HEK293 (cell line): ENCODE data around the gene EIF2S1.

ENCODE experiments used
- ATF2 ChIP-seq: fragments of 450-650 bp; formaldehyde crosslinking; IDR thresholded peaks from 2 replicates; pipeline ENCODE4 v1.5.1; 2016; ENCODE audit warnings: missing biosample characterization, missing genetic modification characterization, low read depth
- BCL11B ChIP-seq: fragments of 450-650 bp; formaldehyde crosslinking; IDR thresholded peaks from 2 replicates; pipeline ENCODE4 v1.5.1; 2016; ENCODE audit warnings: low read depth, missing biosample characterization, missing genetic modification characterization
- CTCF ChIP-seq: fragments of 450-650 bp; formaldehyde crosslinking; IDR thresholded peaks from 2 replicates; pipeline ENCODE4 v1.5.1; 2016; ENCODE audit warnings: missing biosample characterization, missing genetic modification characterization
- EGR2 ChIP-seq: fragments of 450-650 bp; formaldehyde crosslinking; IDR thresholded peaks from 2 replicates; pipeline ENCODE4 v1.5.1; 2016; ENCODE audit warnings: low read depth, missing biosample characterization, missing genetic modification characterization
- GLIS2 ChIP-seq: fragments of 450-650 bp; formaldehyde crosslinking; IDR thresholded peaks from 2 replicates; pipeline ENCODE4 v1.5.1; 2016; ENCODE audit warnings: missing biosample characterization, missing genetic modification characterization
- HOXA7 ChIP-seq: sonication (generic); formaldehyde crosslinking; IDR thresholded peaks from 2 replicates; pipeline ENCODE4 v1.8.1; 2022; ENCODE audit warnings: missing genetic modification reagents, borderline replicate concordance
- HOXC10 ChIP-seq: sonication (generic); formaldehyde crosslinking; IDR thresholded peaks from 2 replicates; pipeline ENCODE4 v1.8.1; 2023; ENCODE audit warnings: mild to moderate bottlenecking, missing genetic modification reagents
- KLF16 ChIP-seq: fragments of 450-650 bp; formaldehyde crosslinking; IDR thresholded peaks from 2 replicates; pipeline ENCODE4 v1.5.1; 2017; ENCODE audit warnings: missing biosample characterization, missing genetic modification characterization
- KLF17 ChIP-seq: fragments of 450-650 bp; formaldehyde crosslinking; IDR thresholded peaks from 2 replicates; pipeline ENCODE4 v1.5.1; 2016; ENCODE audit warnings: missing biosample characterization, missing genetic modification characterization
- MZF1 ChIP-seq: fragments of 450-650 bp; formaldehyde crosslinking; IDR thresholded peaks from 2 replicates; pipeline ENCODE4 v1.5.1; 2017; ENCODE audit warnings: missing biosample characterization, missing genetic modification characterization, borderline replicate concordance
- OSR2 ChIP-seq: fragments of 450-650 bp; formaldehyde crosslinking; IDR thresholded peaks from 2 replicates; pipeline ENCODE4 v1.5.1; 2016; ENCODE audit warnings: missing biosample characterization, missing genetic modification characterization
- PRDM2 ChIP-seq: fragments of 450-650 bp; formaldehyde crosslinking; IDR thresholded peaks from 2 replicates; pipeline ENCODE4 v1.5.1; 2016; ENCODE audit warnings: missing biosample characterization, missing genetic modification characterization, borderline replicate concordance
- REST ChIP-seq: fragments of 450-650 bp; formaldehyde crosslinking; IDR thresholded peaks from 2 replicates; pipeline ENCODE4 v1.5.1; 2016; ENCODE audit warnings: missing biosample characterization, missing genetic modification characterization
- ZBTB20 ChIP-seq: fragments of 450-650 bp; formaldehyde crosslinking; IDR thresholded peaks from 2 replicates; pipeline ENCODE4 v1.5.1; 2016; ENCODE audit warnings: missing biosample characterization, missing genetic modification characterization
- ZNF169 ChIP-seq: fragments of 450-650 bp; formaldehyde crosslinking; IDR thresholded peaks from 2 replicates; pipeline ENCODE4 v1.5.1; 2016; ENCODE audit warnings: missing biosample characterization, missing genetic modification characterization
- ZNF175 ChIP-seq: fragments of 450-650 bp; formaldehyde crosslinking; IDR thresholded peaks from 2 replicates; pipeline ENCODE4 v1.5.1; 2016; ENCODE audit warnings: missing biosample characterization, missing genetic modification characterization
- ZNF18 ChIP-seq: fragments of 450-650 bp; formaldehyde crosslinking; IDR thresholded peaks from 2 replicates; pipeline ENCODE4 v1.5.1; 2016; ENCODE audit warnings: missing biosample characterization, missing genetic modification characterization
- ZNF23 ChIP-seq: fragments of 450-650 bp; formaldehyde crosslinking; IDR thresholded peaks from 2 replicates; pipeline ENCODE4 v1.5.1; 2016; ENCODE audit warnings: missing biosample characterization, missing genetic modification characterization, borderline replicate concordance
- ZNF654 ChIP-seq: fragments of 450-650 bp; formaldehyde crosslinking; IDR thresholded peaks from 2 replicates; pipeline ENCODE4 v1.5.1; 2016; ENCODE audit warnings: low read depth, missing biosample characterization, missing genetic modification characterization
- ZNF704 ChIP-seq: fragments of 450-650 bp; formaldehyde crosslinking; IDR thresholded peaks from 2 replicates; pipeline ENCODE4 v1.5.1; 2016; ENCODE audit warnings: missing biosample characterization, missing genetic modification characterization
- ZNF792 ChIP-seq: fragments of 450-650 bp; formaldehyde crosslinking; IDR thresholded peaks from 2 replicates; pipeline ENCODE4 v1.5.1; 2016; ENCODE audit warnings: missing biosample characterization, missing genetic modification characterization
- ZSCAN16 ChIP-seq: fragments of 450-650 bp; formaldehyde crosslinking; IDR thresholded peaks from 2 replicates; pipeline ENCODE4 v1.5.1; 2016; ENCODE audit warnings: missing biosample characterization, missing genetic modification characterization
- ZXDB ChIP-seq: fragments of 450-650 bp; formaldehyde crosslinking; IDR thresholded peaks from 2 replicates; pipeline ENCODE4 v1.5.1; 2016; ENCODE audit warnings: missing biosample characterization, missing genetic modification characterization

Gene EIF2S1

GRCh38 chr14:67359775-67360469 lies at the start of gene EIF2S1, which contains the start of gene ATP6V1D (continued):
- 0 out of 2 replicates have a peak, but pooled peaks have one; percentile 58 for TF ChIP-seq KLF16 (tag by site-specific recombination)
- TF ChIP-seq ZNF175 (tag by site-specific recombination), result no peak
- no peak for TF ChIP-seq MZF1 (tag by site-specific recombination)
- TF ChIP-seq GLIS2 (tag by site-specific recombination), result no peak
- TF ChIP-seq ZSCAN16 (tag by site-specific recombination), result no peak
- no peak for TF ChIP-seq EGR2 (tag by site-specific recombination)
- no peak for TF ChIP-seq OSR2 (tag by site-specific recombination)
- no peak for TF ChIP-seq HOXA7
- no peak for TF ChIP-seq REST (tag by site-specific recombination)
- TF ChIP-seq KLF17 (tag by site-specific recombination), result peak; percentile 67; the same call in 1 of the 2 replicates
- no peak for TF ChIP-seq ZNF792
- TF ChIP-seq ZNF704 (tag by site-specific recombination), result no peak
- no peak for TF ChIP-seq BCL11B (tag by site-specific recombination)
- no peak for TF ChIP-seq ZNF18
- peak; percentile 97 for TF ChIP-seq CTCF
- no peak for TF ChIP-seq HOXC10 (CRISPR knock-in tag)
- no peak for TF ChIP-seq ZNF169 (tag by site-specific recombination)
- TF ChIP-seq PRDM2 (tag by site-specific recombination), result no peak
- peak; percentile 53 for TF ChIP-seq ZNF654 (tag by site-specific recombination)
- TF ChIP-seq ATF2 (tag by site-specific recombination), result no peak
- TF ChIP-seq ZBTB20 (tag by site-specific recombination), result no peak
- no peak for TF ChIP-seq ZNF23 (tag by site-specific recombination)
- TF ChIP-seq ZXDB (tag by site-specific recombination), result peak; percentile 87
